Stimulated activated CD8-positive, alpha-beta memory T cell treated with anti-CD3 and anti-CD28 coated beads, Interleukin-12 subunit alpha, Interleukin-12 subunit beta, amount 100 ng/mL, for 1 hour (primary cell): ENCODE data around the gene QRICH1.
"Not testable (repeated sequence)": the region's sequence is repeated elsewhere in the genome, so short reads cannot be mapped to it uniquely, and the experiment has no call there.

ENCODE experiments used
- DNase-seq: peaks from one replicate; pipeline ENCODE4 v3.0.0-alpha.2; 2020; ENCODE audit warnings: low read depth

Gene QRICH1

DNA sequence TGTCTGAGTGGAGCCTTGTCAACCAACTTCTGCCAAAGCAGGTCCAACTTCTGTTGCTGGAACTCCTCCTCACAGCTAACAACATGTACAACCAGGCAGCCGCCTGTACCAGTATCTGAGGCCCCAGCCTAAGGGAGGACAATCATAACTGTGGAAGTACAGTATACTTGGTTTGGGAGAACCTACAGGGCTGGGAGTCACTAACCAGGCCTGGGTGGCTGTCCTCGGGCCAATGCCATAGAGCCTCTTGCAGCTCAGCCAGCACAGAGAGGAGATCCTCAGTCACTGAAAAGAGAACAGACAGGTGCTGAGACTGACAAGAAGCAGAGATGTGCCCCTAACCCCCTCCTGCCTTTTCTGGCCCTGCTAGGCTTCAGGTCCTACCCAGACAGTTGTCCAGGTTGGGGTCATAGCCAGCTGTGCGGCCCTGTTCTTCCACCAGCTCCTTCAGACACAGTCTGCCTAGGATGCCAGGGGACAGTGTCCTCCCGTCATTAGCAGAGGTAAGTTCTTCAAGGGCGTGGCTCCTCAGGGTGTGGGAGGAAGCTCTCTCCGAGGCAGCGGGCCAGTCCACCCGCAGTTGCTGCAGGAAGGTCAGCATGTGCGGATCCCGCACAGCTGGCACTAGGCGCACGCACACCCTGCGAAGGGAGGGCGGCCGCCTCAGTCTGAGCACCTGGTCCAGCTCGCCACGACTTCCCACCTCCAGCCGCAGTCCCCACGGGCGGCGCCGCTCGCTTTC, 76.5 kb downstream of the QRICH1 start:
- DNase-seq = no peak

DNA sequence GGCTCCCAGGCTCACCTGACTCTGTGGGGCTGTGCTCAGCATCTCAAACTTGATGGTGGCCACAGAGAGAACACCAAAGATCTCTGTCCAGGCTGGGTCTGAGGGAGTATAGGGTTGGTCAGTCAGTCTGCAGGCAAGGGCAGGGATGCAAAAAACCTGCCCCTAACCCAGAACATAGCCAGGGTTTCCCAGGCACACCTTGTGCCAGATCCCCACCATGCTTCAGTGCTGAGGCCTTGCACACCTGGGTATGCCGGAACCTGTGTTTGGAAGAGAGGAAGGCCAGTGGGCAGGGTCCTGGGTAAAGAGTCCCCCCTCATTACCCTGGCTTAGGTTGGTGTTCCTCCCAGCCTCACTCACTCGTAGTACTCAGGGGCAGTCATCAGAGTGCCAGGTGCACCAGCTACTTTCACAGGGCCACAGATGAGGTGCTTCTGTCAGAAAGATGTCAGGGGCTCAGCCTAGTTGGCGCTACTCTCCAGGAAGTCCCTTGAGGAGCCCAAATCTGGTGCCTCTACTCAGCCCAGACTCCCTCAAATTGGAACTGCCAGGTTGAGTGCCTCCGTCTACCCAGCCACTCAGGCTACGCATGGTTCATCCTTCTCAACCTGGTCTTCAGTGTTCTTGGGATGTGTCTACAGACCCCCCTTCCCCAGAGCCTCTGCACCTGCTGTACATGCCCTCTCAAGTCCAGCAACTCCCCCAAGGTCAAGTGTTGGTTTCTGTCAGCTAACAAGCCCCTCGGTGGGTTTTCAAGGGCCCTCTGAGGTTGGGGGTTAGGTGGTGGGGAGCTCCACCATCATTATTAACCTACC, 77.2 kb downstream of the QRICH1 start:
- DNase-seq = no peak

GRCh38 chr3:49015765-49016164, 78.1 kb downstream of the QRICH1 start:
- no peak for DNase-seq

DNA sequence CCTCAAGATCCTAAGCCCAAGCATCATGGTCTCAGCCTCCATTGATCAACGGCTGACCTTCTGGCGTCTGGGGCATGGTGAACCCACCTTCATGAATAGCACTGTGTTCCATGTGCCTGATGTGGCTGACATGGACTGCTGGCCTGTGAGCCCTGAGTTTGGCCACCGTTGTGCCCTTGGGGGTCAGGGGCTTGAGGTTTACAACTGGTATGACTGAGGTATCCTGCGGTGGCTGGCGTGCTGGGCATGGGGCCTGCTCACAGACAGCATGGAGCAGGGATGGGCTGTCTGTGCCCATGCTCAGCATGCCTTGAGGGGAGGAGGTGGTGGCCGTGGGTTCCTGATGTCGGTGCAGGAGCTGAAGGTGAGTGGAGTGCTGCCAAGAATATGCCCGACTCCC, 78.8 kb downstream of the QRICH1 start:
- DNase-seq = no peak

DNA sequence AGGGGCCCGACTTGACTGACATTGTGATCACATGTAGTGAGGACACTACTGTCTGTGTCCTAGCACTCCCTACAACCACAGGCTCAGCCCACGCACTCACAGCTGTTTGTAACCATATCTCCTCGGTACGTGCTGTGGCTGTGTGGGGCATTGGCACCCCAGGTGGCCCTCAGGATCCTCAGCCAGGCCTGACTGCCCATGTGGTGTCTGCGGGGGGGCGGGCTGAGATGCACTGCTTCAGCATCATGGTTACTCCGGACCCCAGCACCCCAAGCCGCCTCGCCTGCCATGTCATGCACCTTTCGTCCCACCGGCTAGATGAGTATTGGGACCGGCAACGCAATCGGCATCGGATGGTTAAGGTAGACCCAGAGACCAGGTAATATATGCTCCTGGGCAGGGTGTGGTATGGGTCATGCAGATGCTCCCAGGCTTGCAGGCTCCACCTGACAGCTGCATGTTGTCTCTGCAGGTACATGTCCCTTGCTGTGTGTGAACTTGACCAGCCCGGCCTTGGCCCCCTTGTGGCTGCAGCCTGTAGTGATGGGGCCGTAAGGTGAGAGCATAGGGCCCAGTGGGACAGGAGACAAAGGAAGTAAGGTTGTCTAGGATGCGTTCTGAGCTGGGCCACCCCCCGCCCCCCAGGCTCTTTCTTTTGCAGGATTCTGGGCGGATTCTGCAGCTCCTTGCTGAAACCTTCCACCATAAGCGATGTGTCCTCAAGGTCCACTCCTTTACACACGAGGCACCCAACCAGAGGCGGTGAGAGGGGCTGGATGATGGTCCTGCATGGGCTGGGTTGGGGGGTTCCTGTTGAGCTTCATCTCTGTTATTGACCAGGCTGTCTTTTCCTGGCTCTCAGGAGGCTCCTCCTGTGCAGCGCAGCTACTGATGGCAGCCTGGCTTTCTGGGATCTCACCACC, 79.9 kb downstream of the QRICH1 start:
- DNase-seq = no peak

- DNase-seq = no peak
These were observed 80.6 kb downstream of the QRICH1 start for GRCh38 chr3:49013113-49013737.

GRCh38 chr3:49012441-49013017, 81.3 kb downstream of the QRICH1 start:
- no peak for DNase-seq

GRCh38 chr3:49009396-49009795, 84.5 kb downstream of the QRICH1 start:
- DNase-seq = no peak

DNA sequence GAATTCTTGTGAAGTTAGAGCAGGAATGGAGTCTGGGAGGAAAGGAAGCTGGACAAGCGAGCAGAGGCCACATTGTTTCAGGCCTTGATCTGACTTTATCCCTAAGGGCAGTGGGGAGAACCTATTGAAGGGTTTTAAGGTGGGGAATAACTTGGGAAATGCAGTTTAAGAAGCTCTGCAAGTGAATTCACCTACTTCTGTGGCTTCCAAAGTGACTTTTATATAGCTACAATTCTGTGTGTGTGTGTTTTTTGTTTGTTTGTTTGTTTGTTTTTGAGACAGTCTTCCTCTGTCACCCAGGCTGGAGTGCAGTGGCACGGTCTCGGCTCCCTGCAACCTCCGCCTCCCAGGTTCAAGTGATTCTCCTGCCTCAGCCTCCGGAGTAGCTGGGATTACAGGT, 85.2 kb downstream of the QRICH1 start:
- DNase-seq = not testable (repeated sequence)

- peak; percentile 73 for DNase-seq
These were observed 85.9 kb downstream of the QRICH1 start for GRCh38 chr3:49007771-49008528.

- peak; percentile 96 for DNase-seq
These were observed 86.7 kb downstream of the QRICH1 start, which contains the start of gene WDR6 for GRCh38 chr3:49007068-49007770. Gene WDR6, plus strand, starts transcription at chr3:49007391. Its CDS starts 41 bp downstream, at chr3:49007432.

GRCh38 chr3:49006408-49007067, 87.3 kb downstream of the QRICH1 start:
- no peak for DNase-seq

- DNase-seq = no peak
These were observed 87.9 kb downstream of the QRICH1 start for GRCh38 chr3:49005998-49006397.

DNA sequence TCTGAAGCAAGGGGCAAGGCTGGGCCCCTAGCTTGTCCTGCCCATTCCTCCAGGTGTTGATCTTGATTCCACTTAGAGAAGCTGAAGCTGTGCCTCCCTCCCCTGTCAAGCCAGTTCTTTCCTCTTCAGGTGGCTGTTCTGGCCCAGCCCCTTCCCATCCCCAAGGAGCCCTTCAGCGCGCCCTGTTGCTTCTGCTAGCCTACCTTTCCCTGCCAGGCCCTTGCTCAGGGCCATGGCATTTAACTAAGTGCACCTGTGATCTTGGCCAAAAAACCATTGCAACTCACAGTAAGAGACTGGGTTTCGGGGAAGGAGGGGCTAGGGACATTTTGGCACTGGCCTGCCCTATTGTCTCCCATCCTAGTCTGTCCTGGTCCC, 88.6 kb downstream of the QRICH1 start:
- no peak for DNase-seq

DNA sequence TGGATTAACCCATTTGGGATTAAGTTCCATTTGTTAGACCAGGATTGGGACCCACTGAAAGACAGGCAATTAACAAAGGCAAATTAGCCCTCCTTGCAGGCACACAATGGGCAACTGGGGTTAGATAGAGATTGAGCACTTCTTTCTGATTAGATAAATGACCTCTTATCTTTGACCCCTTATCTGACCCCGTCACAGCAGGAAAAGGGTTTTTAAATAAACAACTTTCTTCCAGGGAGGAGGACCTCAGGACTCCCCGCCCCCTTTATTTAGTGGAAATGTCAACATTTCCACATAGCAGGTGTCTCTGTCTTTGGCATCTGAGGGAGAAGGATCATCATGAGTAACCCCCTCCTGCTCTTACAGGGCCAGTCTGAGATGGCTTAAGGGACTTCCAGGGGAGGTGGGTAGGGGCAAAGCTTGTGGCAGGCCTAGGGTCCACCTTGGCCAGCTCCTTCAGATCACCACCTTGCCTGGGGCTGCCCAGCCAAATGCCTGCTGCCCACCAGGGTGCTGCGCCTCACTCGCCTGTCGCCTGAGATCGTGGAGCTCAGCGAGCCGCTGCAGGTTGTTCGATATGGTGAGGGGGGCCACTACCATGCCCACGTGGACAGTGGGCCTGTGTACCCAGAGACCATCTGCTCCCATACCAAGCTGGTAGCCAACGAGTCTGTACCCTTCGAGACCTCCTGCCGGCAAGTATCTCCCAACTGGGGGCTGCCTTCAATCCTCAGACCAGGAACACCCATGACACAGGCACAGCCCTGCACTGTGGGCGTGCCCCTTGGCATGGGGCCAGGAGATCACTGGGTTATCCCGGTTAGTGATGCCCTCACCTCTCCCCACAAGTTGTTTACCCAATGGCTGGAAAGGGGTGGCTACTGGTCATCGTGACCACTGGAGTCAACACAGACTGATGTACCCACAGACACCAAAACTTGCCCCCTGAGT, 89.2 kb downstream of the QRICH1 start:
- DNase-seq = no peak

GRCh38 chr3:49001155-49001554, 92.7 kb downstream of the QRICH1 start:
- no peak for DNase-seq

- DNase-seq = no peak
These were observed 94.6 kb downstream of the QRICH1 start for GRCh38 chr3:48999085-48999858.
